GM19035 (cell line): ENCODE measurements around the gene LUC7L3.
"Not testable (repeated sequence)": the region's sequence is repeated elsewhere in the genome, so short reads cannot be mapped to it uniquely, and the experiment has no call there.

Experiments
- ATAC-seq: cut with Tn5 transposase; IDR thresholded peaks from one replicate; pipeline ENCODE4 v1.9.1; 2021; ENCODE audit not compliant: unreplicated experiment

LUC7L3 gene

GRCh38 chr17:50708050-50709000 lies 11.1 kb upstream of the LUC7L3 start:
- no peak for ATAC-seq

DNA sequence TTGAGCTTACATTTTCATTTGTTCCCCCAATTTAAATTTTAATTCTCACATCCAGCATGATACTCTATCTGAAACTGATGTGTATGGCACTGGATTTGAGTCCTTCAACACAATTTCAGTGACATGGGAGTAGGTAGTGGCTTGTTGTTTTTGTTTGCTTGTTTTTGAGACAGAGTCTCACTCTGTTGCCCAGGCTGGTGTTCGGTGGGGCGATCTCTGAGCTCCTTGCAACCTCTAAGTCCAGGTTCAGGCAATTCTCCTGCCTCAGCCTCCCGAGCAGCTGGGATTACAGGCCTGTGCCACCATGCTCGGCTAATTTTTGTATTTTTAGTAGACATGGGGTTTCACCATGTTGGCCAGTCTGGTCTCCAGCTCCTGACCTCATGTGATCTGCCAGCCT lies 10.3 kb upstream of the LUC7L3 start:
- ATAC-seq, result not testable (repeated sequence)

DNA sequence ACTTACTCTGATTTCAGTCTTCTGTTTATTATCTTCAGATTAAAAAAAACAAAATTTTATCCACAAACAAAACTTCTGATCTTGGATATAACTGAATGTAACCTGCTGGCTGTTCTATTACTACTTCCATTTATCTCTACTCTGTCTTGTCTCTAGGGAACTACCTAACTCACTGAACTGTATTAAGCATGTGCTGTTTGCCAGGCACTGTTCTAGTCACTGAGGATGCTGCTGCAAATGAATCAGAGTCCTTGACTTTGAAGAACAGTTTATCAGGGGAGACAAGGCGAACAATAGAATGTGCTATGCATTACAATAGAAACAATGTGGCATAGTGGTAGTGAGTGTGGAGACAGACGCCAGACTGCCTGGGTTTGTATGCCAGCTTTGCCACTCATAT lies 9.4 kb upstream of the LUC7L3 start:
- no peak for ATAC-seq

GRCh38 chr17:50710650-50711049 lies 8.8 kb upstream of the LUC7L3 start:
- no peak for ATAC-seq

GRCh38 chr17:50712641-50713040 lies 6.8 kb upstream of the LUC7L3 start:
- no peak for ATAC-seq

GRCh38 chr17:50715471-50715870 lies 3.9 kb upstream of the LUC7L3 start:
- no peak for ATAC-seq

GRCh38 chr17:50719924-50720794 lies 756 bp downstream of the LUC7L3 start:
- ATAC-seq, result no peak

- no peak for ATAC-seq
These were observed 2.0 kb downstream of the LUC7L3 start for GRCh38 chr17:50721194-50722010.

DNA sequence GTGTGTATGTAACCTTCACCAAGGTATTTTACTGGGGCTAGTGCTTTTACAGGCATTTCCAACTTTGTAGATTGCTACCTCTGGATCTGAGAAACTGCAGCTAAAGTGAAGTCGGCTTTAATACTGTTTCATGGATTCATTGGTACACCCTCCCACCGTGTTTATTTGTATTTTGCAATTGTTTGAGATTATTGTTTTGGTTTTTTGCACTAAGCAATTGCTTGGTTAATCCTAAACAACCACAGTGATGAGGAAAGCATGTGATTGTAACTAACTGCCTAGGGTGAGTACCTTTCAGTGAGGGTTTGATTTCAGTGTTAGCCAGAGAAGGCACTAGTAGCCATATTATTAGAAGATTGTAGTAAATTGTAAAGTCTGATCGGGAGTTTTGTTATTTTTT lies 3.3 kb downstream of the LUC7L3 start:
- no peak for ATAC-seq

DNA sequence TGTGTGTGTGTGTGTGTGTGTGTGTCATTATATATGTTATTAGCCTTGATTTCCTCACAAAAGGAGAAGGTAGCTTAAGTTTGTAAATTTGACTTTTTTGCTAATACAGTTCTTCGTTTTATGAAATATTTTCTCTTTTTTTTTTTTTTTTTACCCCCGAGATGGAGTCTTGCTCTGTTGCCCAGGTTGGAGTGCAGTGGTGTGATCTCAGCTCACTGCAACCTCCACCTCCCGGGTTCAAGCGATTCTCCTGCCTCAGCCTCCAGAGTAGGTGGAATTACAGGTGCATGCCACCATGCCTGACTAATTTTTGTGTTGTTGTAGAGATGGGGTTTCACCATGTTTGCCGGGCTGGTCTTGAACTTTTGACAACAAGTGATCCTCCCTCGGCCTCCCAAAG lies 5.2 kb downstream of the LUC7L3 start:
- ATAC-seq, result not testable (repeated sequence)

- ATAC-seq, result no peak
These were observed 6.6 kb downstream of the LUC7L3 start for GRCh38 chr17:50725769-50726655.

- no peak for ATAC-seq
These were observed 8.7 kb downstream of the LUC7L3 start for GRCh38 chr17:50728112-50728429.

- ATAC-seq, result no peak
These were observed 9.7 kb downstream of the LUC7L3 start for GRCh38 chr17:50728881-50729765.

- ATAC-seq, result no peak
These were observed 12.4 kb downstream of the LUC7L3 start for GRCh38 chr17:50731575-50732460.

DNA sequence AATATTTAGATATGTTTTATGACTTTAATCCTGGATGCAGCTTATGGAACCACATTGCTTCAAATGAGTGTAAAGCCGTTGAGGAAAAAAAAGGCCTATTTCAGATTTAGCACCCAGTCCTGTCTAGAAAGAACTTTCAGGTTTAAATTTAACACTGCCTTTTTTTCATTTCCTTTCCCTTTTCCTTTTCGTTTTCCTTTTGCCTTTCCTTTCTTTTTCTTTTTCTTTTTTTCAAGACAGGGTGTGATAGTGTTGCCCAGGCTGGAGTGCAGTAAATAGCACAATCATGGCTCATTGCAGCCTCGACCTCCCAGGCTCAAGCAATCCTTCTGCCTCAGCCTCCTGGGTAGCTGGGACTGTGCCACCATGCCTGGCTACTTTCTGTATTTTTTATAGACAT lies 15.9 kb downstream of the LUC7L3 start:
- no peak for ATAC-seq

DNA sequence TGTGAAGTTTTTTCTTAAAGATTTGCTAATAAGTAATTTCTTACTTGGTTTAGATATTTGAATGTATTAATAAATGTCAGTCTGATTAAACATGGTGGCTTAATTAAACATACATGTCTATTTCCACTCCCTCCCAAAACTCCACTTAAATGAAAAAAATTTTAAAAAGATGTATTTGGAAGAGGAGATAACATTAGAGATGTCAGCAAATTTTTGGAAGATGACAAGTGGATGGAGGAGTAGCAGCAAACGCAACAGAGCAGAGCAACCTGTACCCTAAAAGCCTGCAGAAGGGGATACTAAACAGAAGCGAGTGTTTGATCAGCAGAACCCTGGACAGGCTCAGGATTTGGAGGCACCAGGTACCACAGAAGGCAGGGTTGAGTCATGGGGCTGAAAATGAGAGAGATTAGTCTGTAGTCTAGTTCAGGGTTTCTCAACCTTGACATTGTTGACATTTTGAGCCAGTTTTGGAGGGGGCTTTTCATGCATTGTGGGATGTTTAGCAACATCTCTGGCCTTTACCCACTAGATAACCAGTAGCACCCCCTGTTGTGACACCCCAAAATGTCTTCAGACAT lies 17.8 kb downstream of the LUC7L3 start:
- no peak for ATAC-seq

- ATAC-seq, result no peak
These were observed 19.7 kb downstream of the LUC7L3 start for GRCh38 chr17:50739098-50739497.

GRCh38 chr17:50745631-50746030 lies 26.2 kb downstream of the LUC7L3 start:
- ATAC-seq, result no peak
